PC-3 (cell line): Measurements from ENCODE around the gene LRRFIP2. TPM values are rescaled to one million over a fixed set of nuclear protein-coding genes. Genes with fewer than 3 reads are reported as not detected.

Source experiments
- ATAC-seq: fragments of 200-7000 bp; cut with Tn5 transposase; 2 replicates; pipeline ENCODE4 v1.9.1; 2020; ENCODE audit warnings: mild to moderate bottlenecking, moderate library complexity
- BruUV-seq: library from RNA; stranded (reverse); fragments of 400-500 nt; replicated peaks from 2 replicates; lab custom pipeline; 2021; lab: Mats Ljungman, UMichigan
- CTCF ChIA-PET: fragments of 300-600 bp; sonication (Branson Sonifier 250); formaldehyde crosslinking; loops from one replicate; lab custom pipeline; 2022; ENCODE audit warnings: antibody characterized with exemption; lab: Charles Lee
- POLR2A ChIA-PET: fragments of 300-600 bp; sonication (Branson Sonifier 250); formaldehyde crosslinking; loops from one replicate; lab custom pipeline; 2022; ENCODE audit warnings: antibody characterized with exemption; ENCODE audit not compliant: unreplicated experiment; lab: Charles Lee
- DNase-seq: peaks from one replicate; pipeline ENCODE4 v3.0.0-alpha.2; 2015
- H2AFZ ChIP-seq: fragments of 300-600 bp; sonication (generic); 2 replicates; pipeline ENCODE4 v1.6.0; 2016; ENCODE audit warnings: antibody characterized with exemption, low read length
- H3F3A ChIP-seq: fragments of 300-600 bp; sonication (generic); one replicate; pipeline ENCODE4 v1.6.0; 2017; ENCODE audit warnings: antibody characterized with exemption, low read length, control low read depth, mild to moderate bottlenecking; ENCODE audit not compliant: unreplicated experiment
- H3K27ac ChIP-seq: fragments of 300-600 bp; sonication (generic); 2 replicates; pipeline ENCODE4 v1.5.1; 2016; ENCODE audit warnings: mild to moderate bottlenecking, low read length
- H3K27me3 ChIP-seq: fragments of 300-600 bp; sonication (generic); 2 replicates; pipeline ENCODE4 v1.6.1; 2016; ENCODE audit warnings: low read length, mixed read lengths
- H3K36me3 ChIP-seq: fragments of 300-600 bp; sonication (generic); 2 replicates; pipeline ENCODE4 v1.6.1; 2016; ENCODE audit warnings: low read depth, mixed run types, low read length, mixed read lengths
- H3K4me1 ChIP-seq: fragments of 300-600 bp; sonication (generic); 2 replicates; pipeline ENCODE4 v1.5.1; 2016; ENCODE audit warnings: low read length; ENCODE audit not compliant: insufficient read depth
- H3K4me2 ChIP-seq: fragments of 300-600 bp; sonication (generic); 2 replicates; pipeline ENCODE4 v1.6.0; 2016; ENCODE audit warnings: low read length
- H3K4me3 ChIP-seq: fragments of 300-600 bp; sonication (generic); 2 replicates; pipeline ENCODE4 v1.5.1; 2016; ENCODE audit warnings: mild to moderate bottlenecking, low read length, mixed read lengths
- H3K79me2 ChIP-seq: fragments of 300-600 bp; sonication (generic); 2 replicates; pipeline ENCODE4 v1.6.1; 2017; ENCODE audit warnings: low read length, mixed read lengths
- H3K9ac ChIP-seq: fragments of 300-600 bp; sonication (generic); 2 replicates; pipeline ENCODE4 v1.6.0; 2016; ENCODE audit warnings: mild to moderate bottlenecking, low read length
- H3K9me2 ChIP-seq: fragments of 300-600 bp; sonication (generic); replicated peaks from 2 replicates; pipeline ENCODE4 v1.6.1; 2016; ENCODE audit warnings: mixed run types, low read length, mixed read lengths
- H3K9me3 ChIP-seq: fragments of 300-600 bp; sonication (generic); 2 replicates; pipeline ENCODE4 v1.6.1; 2016; ENCODE audit warnings: low read length, mixed read lengths
- H4K20me1 ChIP-seq: fragments of 300-600 bp; sonication (generic); 2 replicates; pipeline ENCODE4 v1.6.1; 2016; ENCODE audit warnings: low read length, mixed read lengths
- EZH2 ChIP-seq: fragments of 300-600 bp; sonication (generic); IDR thresholded peaks from one replicate; pipeline ENCODE4 v1.6.1; 2017; ENCODE audit warnings: antibody characterized with exemption, mild to moderate bottlenecking, low read length; ENCODE audit not compliant: unreplicated experiment
- EZH2phosphoT487 ChIP-seq: fragments of 300-600 bp; sonication (generic); IDR thresholded peaks from 2 replicates; pipeline ENCODE4 v1.6.1; 2018; ENCODE audit warnings: mild to moderate bottlenecking, antibody characterized with exemption, low read length, borderline replicate concordance
- intact Hi-C: fragments of 100-400 bp; cut with micrococcal nuclease; formaldehyde crosslinking; loops from 2 replicates; pipeline ENCODE4 v1.9.0; 2023
- total RNA-seq: library from RNA; depleted of rRNA; stranded (reverse); fragments of >200 nt; gene quantifications from 2 replicates; pipeline ENCODE4 v1.2.3, GENCODE V29; 2014
- TF ChIP-seq, protein P1 (sequence below): fragments of 300-600 bp; sonication (generic); conservative IDR thresholded peaks from 2 replicates; pipeline ENCODE4 v1.5.1; 2017; ENCODE audit warnings: antibody characterized with exemption, low read depth, mild to moderate bottlenecking, low read length

Gene LRRFIP2
- total RNA-seq, 1 experiment from 2014 or later, result 54.7 TPM

DNA sequence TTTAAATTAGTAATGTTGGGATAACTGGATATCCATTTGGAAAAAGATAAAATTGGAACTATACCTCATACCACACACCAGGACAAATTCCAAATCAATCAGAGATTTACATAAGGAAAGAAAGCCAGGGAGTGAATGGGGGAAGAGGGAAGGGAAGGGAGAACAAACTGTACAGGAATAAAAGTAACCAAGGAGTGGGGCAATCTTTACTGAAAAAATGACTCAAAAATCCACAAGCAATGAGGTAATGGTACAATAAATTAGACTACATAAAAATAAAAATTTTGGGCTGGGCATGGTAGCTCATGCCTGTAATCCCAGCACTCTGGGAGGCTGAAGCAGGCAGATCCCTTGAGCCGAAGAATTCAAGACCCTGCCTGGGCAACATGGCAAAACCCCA, 98.4 kb downstream of the LRRFIP2 start:
- CTCF ChIA-PET, result no interaction called here
- intact Hi-C loops, result no loop called here
- BruUV-seq, result no TSS peak

DNA sequence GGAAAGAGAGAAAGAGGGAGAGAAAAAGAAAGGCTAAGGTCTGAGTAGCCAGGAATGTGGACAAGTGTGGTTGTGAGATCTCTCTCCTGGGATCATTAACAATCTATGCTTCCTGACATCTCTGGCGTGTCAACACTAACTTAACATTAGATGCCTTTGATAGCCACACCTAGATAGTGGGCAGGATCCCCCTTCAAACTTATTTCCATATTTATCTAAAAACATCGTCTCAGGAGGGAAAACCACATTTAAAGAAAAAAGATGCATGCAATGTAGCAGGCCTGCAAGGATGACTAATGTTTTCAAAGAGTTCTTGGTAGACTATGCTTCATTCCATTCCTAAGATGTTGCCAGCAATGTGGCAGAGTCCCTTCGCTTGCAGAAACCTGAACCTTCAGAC, 100.2 kb downstream of the LRRFIP2 start:
- ChIA-PET CTCF (no interaction called here), POLR2A (no interaction called here)
- H3K4me2 ChIP-seq, result no peak overlapping the region
- DNase-seq (peak; percentile 32), ATAC-seq (peak; percentile 65)
- no peaks in the 10 kb centered on the region for H3K27me3 ChIP-seq
- H3K36me3 ChIP-seq, result peaks cover 8% of the 10 kb centered on the region; the same call in 1 of the 2 replicates
- peaks cover 4% of the 10 kb centered on the region for H3F3A ChIP-seq
- no peak overlapping the region for H3K9ac ChIP-seq
- no peaks in the 10 kb centered on the region for H4K20me1 ChIP-seq
- intact Hi-C loops, result loop anchor here (5.0 kb wide), 1 partner anchor 138 kb away; no protein-coding TSS in a partner anchor
- TF ChIP-seq EZH2phosphoT487, result no peak
- TF ChIP-seq, protein P1, sequence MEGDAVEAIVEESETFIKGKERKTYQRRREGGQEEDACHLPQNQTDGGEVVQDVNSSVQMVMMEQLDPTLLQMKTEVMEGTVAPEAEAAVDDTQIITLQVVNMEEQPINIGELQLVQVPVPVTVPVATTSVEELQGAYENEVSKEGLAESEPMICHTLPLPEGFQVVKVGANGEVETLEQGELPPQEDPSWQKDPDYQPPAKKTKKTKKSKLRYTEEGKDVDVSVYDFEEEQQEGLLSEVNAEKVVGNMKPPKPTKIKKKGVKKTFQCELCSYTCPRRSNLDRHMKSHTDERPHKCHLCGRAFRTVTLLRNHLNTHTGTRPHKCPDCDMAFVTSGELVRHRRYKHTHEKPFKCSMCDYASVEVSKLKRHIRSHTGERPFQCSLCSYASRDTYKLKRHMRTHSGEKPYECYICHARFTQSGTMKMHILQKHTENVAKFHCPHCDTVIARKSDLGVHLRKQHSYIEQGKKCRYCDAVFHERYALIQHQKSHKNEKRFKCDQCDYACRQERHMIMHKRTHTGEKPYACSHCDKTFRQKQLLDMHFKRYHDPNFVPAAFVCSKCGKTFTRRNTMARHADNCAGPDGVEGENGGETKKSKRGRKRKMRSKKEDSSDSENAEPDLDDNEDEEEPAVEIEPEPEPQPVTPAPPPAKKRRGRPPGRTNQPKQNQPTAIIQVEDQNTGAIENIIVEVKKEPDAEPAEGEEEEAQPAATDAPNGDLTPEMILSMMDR, result no peak
- no peak for TF ChIP-seq EZH2
- H2AFZ ChIP-seq, result no peak overlapping the region
- no peak overlapping the region for H3K27ac ChIP-seq
- no peaks in the 10 kb centered on the region for H3K9me3 ChIP-seq
- H3K9me2 ChIP-seq, result no peaks in the 10 kb centered on the region
- no TSS peak for BruUV-seq
- H3K4me3 ChIP-seq, result no peak overlapping the region
- peaks cover 7% of the 10 kb centered on the region; the same call in 1 of the 2 replicates for H3K4me1 ChIP-seq
- no peaks in the 10 kb centered on the region for H3K79me2 ChIP-seq

More for the DNA sequence above, 98.4 kb downstream of the LRRFIP2 start:
- Histone ChIP-seq H3K27me3 (no peaks in the 10 kb centered on the region), H3K27ac (no peak overlapping the region), H3K4me1 (peaks cover 7% of the 10 kb centered on the region; the same call in 1 of the 2 replicates), H3K9ac (no peak overlapping the region), H4K20me1 (no peaks in the 10 kb centered on the region), H3K4me2 (no peak overlapping the region), H3K79me2 (no peaks in the 10 kb centered on the region), H3K9me2 (no peaks in the 10 kb centered on the region), H3K36me3 (peaks cover 8% of the 10 kb centered on the region; the same call in 1 of the 2 replicates), H3K9me3 (no peaks in the 10 kb centered on the region), H3K4me3 (no peak overlapping the region), H2AFZ (no peak overlapping the region), H3F3A (peaks cover 4% of the 10 kb centered on the region)
- no peak for ATAC-seq
- POLR2A ChIA-PET, result no interaction called here
- TF ChIP-seq, protein P1, result no peak
- TF ChIP-seq EZH2phosphoT487, result no peak
- TF ChIP-seq EZH2, result no peak
- DNase-seq, result no peak

DNA sequence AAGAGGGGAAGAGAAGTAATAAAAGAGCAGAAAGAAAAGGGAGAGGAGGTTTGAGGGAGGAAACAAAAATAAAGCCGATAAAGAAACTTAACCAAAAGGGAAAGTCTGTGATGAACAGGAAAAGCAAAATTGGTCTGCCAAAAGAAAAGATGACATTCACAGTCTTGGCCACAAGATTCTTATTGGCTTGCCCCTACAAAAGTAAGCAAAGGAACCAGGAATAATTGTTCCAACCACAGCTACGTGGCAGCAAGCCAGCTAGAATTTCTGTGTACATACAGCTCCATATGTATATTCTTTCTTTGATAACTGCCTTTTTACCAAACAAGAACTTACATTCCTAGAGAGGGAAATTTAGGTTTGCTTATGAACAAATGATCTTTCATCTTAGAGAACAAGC, 101.5 kb downstream of the LRRFIP2 start:
- Histone ChIP-seq H3K9me2 (no peaks in the 10 kb centered on the region), H3K9me3 (no peaks in the 10 kb centered on the region), H3K9ac (no peak overlapping the region), H3K27me3 (no peaks in the 10 kb centered on the region), H3K27ac (peak overlapping the region; percentile 3; the same call in 1 of the 2 replicates), H2AFZ (no peak overlapping the region), H3K4me2 (peak overlapping the region; percentile 49), H3F3A (peaks cover 4% of the 10 kb centered on the region), H3K4me3 (no peak overlapping the region), H4K20me1 (no peaks in the 10 kb centered on the region), H3K36me3 (peaks cover 8% of the 10 kb centered on the region; the same call in 1 of the 2 replicates), H3K79me2 (no peaks in the 10 kb centered on the region), H3K4me1 (peaks cover 7% of the 10 kb centered on the region; the same call in 1 of the 2 replicates)
- ATAC-seq (peak; percentile 95), DNase-seq (peak; percentile 92)
- ChIA-PET POLR2A (no interaction called here), CTCF (no interaction called here)
- TF ChIP-seq EZH2 (no peak), EZH2phosphoT487 (no peak)
- TF ChIP-seq, protein P1, result no peak
- intact Hi-C loops, result loop anchor here (5.0 kb wide), 1 partner anchor 139 kb away; no protein-coding TSS in a partner anchor
- no TSS peak for BruUV-seq
